Measurements from ENCODE around the gene GNS. TPM values are rescaled to one million over a fixed set of nuclear protein-coding genes. Genes with fewer than 3 reads are reported as not detected.

GNS gene
- total and polyA plus RNA-seq, 4 donors: 27.8 to 78.6 (median 57.4) TPM

GRCh38 chr12:64785838-64786237 lies 26.6 kb upstream of the GNS start:
- H3K4me3 ChIP-seq (ENCODE audit: low read depth in 1 of 3, low read length in 3 of 3): no peak overlapping the region
- DNase-seq (ENCODE audit: low spot score): no peak
- H3K27ac ChIP-seq (ENCODE audit: low read depth in 1 of 2, low read length in 2 of 2): no peak overlapping the region
- H3K36me3 ChIP-seq (ENCODE audit: control insufficient read depth in 4 of 4, insufficient read depth in 3 of 4, low read depth in 1 of 4, low read length in 3 of 4): peaks cover 0 to 2% (median 0%) of the 10 kb centered on the region in 4 donors
- no peak for TF ChIP-seq CTCF (IDR thresholded peaks at IDR 0.05; ENCODE audit: low read depth, low read length, missing input control)
- no peak for TF ChIP-seq ATF3 (IDR thresholded peaks at IDR 0.05)
- no peak for TF ChIP-seq TAF1 (conservative IDR thresholded peaks at IDR 0.05)
- no peak for TF ChIP-seq GABPA (IDR thresholded peaks at IDR 0.05 in 1 of 2, conservative IDR thresholded peaks at IDR 0.05 in 1 of 2)
- no peak for TF ChIP-seq RXRA (IDR thresholded peaks at IDR 0.05)
- no peak for TF ChIP-seq MAX (IDR thresholded peaks at IDR 0.05)
- no peak for TF ChIP-seq YY1 (IDR thresholded peaks at IDR 0.05)
- TF ChIP-seq ZBTB33 (IDR thresholded peaks at IDR 0.05): no peak
- H3K9me3 ChIP-seq (ENCODE audit: control insufficient read depth in 4 of 4, low read length in 3 of 4): no peaks in the 10 kb centered on the region
- H3K9ac ChIP-seq (ENCODE audit: low read depth in 1 of 2, low read length in 2 of 2): no peak overlapping the region
- H3K4me1 ChIP-seq (ENCODE audit: control insufficient read depth in 4 of 4, insufficient read depth in 4 of 4, low read length in 3 of 4): peaks cover 4 to 10% (median 6%) of the 10 kb centered on the region in 4 donors
- no peaks in the 10 kb centered on the region for H3K27me3 ChIP-seq (ENCODE audit: control insufficient read depth in 4 of 4, insufficient read depth in 4 of 4, low read length in 3 of 4)
- WGBS: 93% methylated on average over 6 of the region's 6 CpGs

- Histone ChIP-seq H3K27me3 (ENCODE audit: control insufficient read depth in 4 of 4, insufficient read depth in 4 of 4, low read length in 3 of 4) (no peaks in the 10 kb centered on the region), H3K9me3 (ENCODE audit: control insufficient read depth in 4 of 4, low read length in 3 of 4) (no peaks in the 10 kb centered on the region), H3K27ac (ENCODE audit: low read depth in 1 of 2, low read length in 2 of 2) (no peak overlapping the region), H3K4me1 (ENCODE audit: control insufficient read depth in 4 of 4, insufficient read depth in 4 of 4, low read length in 3 of 4) (peaks cover 6 to 12% (median 10%) of the 10 kb centered on the region in 4 donors), H3K4me3 (ENCODE audit: low read depth in 1 of 3, low read length in 3 of 3) (peak overlapping the region in 1 of 3 donors; percentile 71), H3K9ac (ENCODE audit: low read depth in 1 of 2, low read length in 2 of 2) (peak overlapping the region in 1 of 2 donors; percentile 31), H3K36me3 (ENCODE audit: control insufficient read depth in 4 of 4, insufficient read depth in 3 of 4, low read depth in 1 of 4, low read length in 3 of 4) (peaks cover 0 to 2% (median 0%) of the 10 kb centered on the region in 4 donors)
- no peak for TF ChIP-seq JUND (IDR thresholded peaks at IDR 0.05)
- no peak for TF ChIP-seq RAD21 (IDR thresholded peaks at IDR 0.05)
- no peak for TF ChIP-seq FOXA1 (IDR thresholded peaks at IDR 0.05)
- TF ChIP-seq TAF1 (conservative IDR thresholded peaks at IDR 0.05): no peak
- TF ChIP-seq HNF4G (IDR thresholded peaks at IDR 0.05): no peak
- TF ChIP-seq RXRA (IDR thresholded peaks at IDR 0.05): no peak
- no peak for TF ChIP-seq GABPA (IDR thresholded peaks at IDR 0.05 in 1 of 2, conservative IDR thresholded peaks at IDR 0.05 in 1 of 2)
- no peak for TF ChIP-seq EGR1 (IDR thresholded peaks at IDR 0.05; ENCODE audit: low read depth in 2 of 2)
- no peak for TF ChIP-seq MAX (IDR thresholded peaks at IDR 0.05)
- TF ChIP-seq SP1 (IDR thresholded peaks at IDR 0.05): no peak
- no peak for TF ChIP-seq NR2F2 (IDR thresholded peaks at IDR 0.05)
- TF ChIP-seq HNF4A (conservative IDR thresholded peaks at IDR 0.05): no peak
- TF ChIP-seq FOXA2 (IDR thresholded peaks at IDR 0.05): no peak
- no peak for TF ChIP-seq ZBTB33 (IDR thresholded peaks at IDR 0.05)
- no peak for TF ChIP-seq ATF3 (IDR thresholded peaks at IDR 0.05)
- no peak for TF ChIP-seq REST (IDR thresholded peaks at IDR 0.05)
- 65% methylated on average over 6 of the region's 6 CpGs for WGBS
- no peak for DNase-seq (ENCODE audit: low spot score)
Measured at GRCh38 chr12:64782191-64782876, 23.1 kb upstream of the GNS start.

Measured in liver (tissue), 9 donors.